SHP77 (cell line): ENCODE data around the gene SLC25A19.

Experiments used
- DNase-seq, 2 experiments: peaks; one replicate each; lab custom pipeline; 2025; lab: John Stamatoyannopoulos, UW

SLC25A19 gene

GRCh38 chr17:75289115-75289831 is at the start of gene SLC25A19:
Gene SLC25A19 (minus strand): TSS chr17:75289433. CDS start chr17:75286764, 2,669 bp downstream.
- peak; percentile 99 to 100 for DNase-seq

GRCh38 chr17:75338335-75338734 is 49.1 kb upstream of the SLC25A19 start:
- no peak for DNase-seq

- DNase-seq, result no peak
Observed at GRCh38 chr17:75335315-75335714, 46.1 kb upstream of the SLC25A19 start.

- no peak for DNase-seq
Observed at GRCh38 chr17:75334723-75335122, 45.5 kb upstream of the SLC25A19 start.

GRCh38 chr17:75331671-75332070 is 42.4 kb upstream of the SLC25A19 start:
- DNase-seq, result no peak

GRCh38 chr17:75327757-75328156 is 38.5 kb upstream of the SLC25A19 start:
- no peak for DNase-seq

GRCh38 chr17:75326226-75326848 is 37.1 kb upstream of the SLC25A19 start:
- DNase-seq, result no peak

- no peak for DNase-seq
Observed at GRCh38 chr17:75325827-75326225, 36.6 kb upstream of the SLC25A19 start.

GRCh38 chr17:75325348-75325747 is 36.1 kb upstream of the SLC25A19 start:
- DNase-seq, result no peak

GRCh38 chr17:75321506-75321905 is 32.3 kb upstream of the SLC25A19 start:
- DNase-seq, result no peak

GRCh38 chr17:75319904-75320691 is 30.9 kb upstream of the SLC25A19 start:
- no peak for DNase-seq

- no peak for DNase-seq
Observed at GRCh38 chr17:75318615-75319222, 29.5 kb upstream of the SLC25A19 start.

- no peak for DNase-seq
Observed at GRCh38 chr17:75318211-75318610, 29.0 kb upstream of the SLC25A19 start.

GRCh38 chr17:75317671-75318070 is 28.4 kb upstream of the SLC25A19 start:
- no peak for DNase-seq

- DNase-seq, result no peak
Observed at GRCh38 chr17:75316253-75316652, 27.0 kb upstream of the SLC25A19 start.

GRCh38 chr17:75315541-75316243 is 26.5 kb upstream of the SLC25A19 start:
- DNase-seq, result no peak

- DNase-seq, result no peak
Observed at GRCh38 chr17:75313941-75314551, 24.8 kb upstream of the SLC25A19 start.

- DNase-seq, result no peak
Observed at GRCh38 chr17:75308732-75309629, 19.7 kb upstream of the SLC25A19 start.

GRCh38 chr17:75307957-75308731 is 18.9 kb upstream of the SLC25A19 start:
- no peak for DNase-seq
